NOMO-1 treated with dmso at 0.1 percent for 144 hours (cell line): ENCODE measurements around the gene SH3BP4.

Experiments
- DNase-seq: peaks from one replicate; lab custom pipeline; 2025; ENCODE audit not compliant: unreplicated experiment; lab: John Stamatoyannopoulos, UW

Gene SH3BP4

GRCh38 chr2:234945339-234945873 lies 6.4 kb upstream of the SH3BP4 start:
- DNase-seq, result no peak

- DNase-seq, result no peak
Observed at GRCh38 chr2:234947556-234947955, 4.3 kb upstream of the SH3BP4 start.

GRCh38 chr2:234949762-234950434 lies 1.9 kb upstream of the SH3BP4 start:
- no peak for DNase-seq

GRCh38 chr2:234950435-234950729 lies 1.4 kb upstream of the SH3BP4 start:
- no peak for DNase-seq

GRCh38 chr2:234950730-234951663 lies 820 bp upstream of the SH3BP4 start:
- DNase-seq, result no peak

GRCh38 chr2:234952270-234953115 lies 676 bp downstream of the SH3BP4 start:
- peak; percentile 4 for DNase-seq

- no peak for DNase-seq
Observed at GRCh38 chr2:234953116-234954031, 1.6 kb downstream of the SH3BP4 start.

- DNase-seq, result no peak
Observed at GRCh38 chr2:234954551-234954992, 2.8 kb downstream of the SH3BP4 start.

- no peak for DNase-seq
Observed at GRCh38 chr2:234955091-234955591, 3.3 kb downstream of the SH3BP4 start.

- no peak for DNase-seq
Observed at GRCh38 chr2:234955971-234956509, 4.2 kb downstream of the SH3BP4 start.

- no peak for DNase-seq
Observed at GRCh38 chr2:234957834-234958135, 6.0 kb downstream of the SH3BP4 start.

- no peak for DNase-seq
Observed at GRCh38 chr2:234958311-234958710, 6.5 kb downstream of the SH3BP4 start.

GRCh38 chr2:234958746-234959395 lies 7.1 kb downstream of the SH3BP4 start:
- DNase-seq, result no peak

GRCh38 chr2:234960175-234961088 lies 8.6 kb downstream of the SH3BP4 start:
- no peak for DNase-seq

GRCh38 chr2:234961784-234962183 lies 10.0 kb downstream of the SH3BP4 start:
- DNase-seq, result no peak

GRCh38 chr2:234963773-234964615 lies 12.2 kb downstream of the SH3BP4 start:
- peak; percentile 25 for DNase-seq
